MCF 10A (cell line): ENCODE measurements around the gene DMRTB1. TPM values are rescaled to one million over a fixed set of nuclear protein-coding genes. Genes with fewer than 3 reads are reported as not detected.

Experiments
- BruUV-seq: library from RNA; stranded (reverse); fragments of 400-500 nt; replicated peaks from 2 replicates; lab custom pipeline; 2021; lab: Mats Ljungman, UMichigan
- CTCF ChIA-PET: fragments of 300-600 bp; sonication (Branson Sonifier 250); formaldehyde crosslinking; extraction: SDS; loops from one replicate; lab custom pipeline; 2021; ENCODE audit warnings: antibody characterized with exemption, inconsistent platforms; lab: Yijun Ruan, JAX
- POLR2A ChIA-PET: fragments of 300-600, 350-650 bp; sonication (Branson Sonifier 250); formaldehyde crosslinking; extraction: SDS; loops from one replicate; lab custom pipeline; 2020; ENCODE audit warnings: antibody characterized with exemption, inconsistent platforms; lab: Yijun Ruan, JAX
- DNase-seq: peaks from one replicate; pipeline ENCODE4 v3.0.0-alpha.2; 2018; ENCODE audit not compliant: unreplicated experiment
- H3K27ac Mint-ChIP-seq: one replicate; pipeline ENCODE4 v1.8.0; 2022; ENCODE audit warnings: mild to moderate bottlenecking, low read depth, mixed read lengths; ENCODE audit not compliant: unreplicated experiment
- H3K27me3 Mint-ChIP-seq: one replicate; pipeline ENCODE4 v1.8.0; 2022; ENCODE audit warnings: mixed read lengths; ENCODE audit not compliant: insufficient read depth, unreplicated experiment
- H3K36me3 Mint-ChIP-seq: one replicate; pipeline ENCODE4 v1.8.0; 2022; ENCODE audit warnings: mild to moderate bottlenecking, moderate library complexity, mixed read lengths; ENCODE audit not compliant: insufficient read depth, unreplicated experiment
- H3K4me1 Mint-ChIP-seq: one replicate; pipeline ENCODE4 v1.8.0; 2022; ENCODE audit warnings: mixed read lengths; ENCODE audit not compliant: insufficient read depth, unreplicated experiment
- H3K4me3 Mint-ChIP-seq: one replicate; pipeline ENCODE4 v1.8.0; 2022; ENCODE audit warnings: mild to moderate bottlenecking, moderate library complexity, mixed read lengths; ENCODE audit not compliant: unreplicated experiment
- H3K9me3 Mint-ChIP-seq: one replicate; pipeline ENCODE4 v1.8.0; 2022; ENCODE audit warnings: mixed read lengths; ENCODE audit not compliant: unreplicated experiment
- CTCF ChIP-seq: fragments of 200-600 bp; IDR thresholded peaks from one replicate; pipeline ENCODE4 v1.8.0; 2022; ENCODE audit warnings: antibody characterized with exemption, mild to moderate bottlenecking; ENCODE audit not compliant: unreplicated experiment
- intact Hi-C: fragments of 100-400 bp; cut with micrococcal nuclease; formaldehyde crosslinking; loops from 2 replicates; pipeline ENCODE4 v1.14.1; 2022
- total RNA-seq: library from RNA; stranded (reverse); gene quantifications from 2 replicates; pipeline ENCODE4 v1.2.3, GENCODE V29; 2022

Gene DMRTB1
- total RNA-seq, 1 experiment from 2014 or later, result not detected

GRCh38 chr1:53414632-53415031, 44.6 kb upstream of the DMRTB1 start:
- H3K36me3 Mint-ChIP-seq, result peaks cover 7% of the 10 kb centered on the region
- no TSS peak for BruUV-seq
- intact Hi-C loops, result no loop called here
- TF ChIP-seq CTCF, result no peak
- no peaks in the 10 kb centered on the region for H3K9me3 Mint-ChIP-seq
- H3K4me3 Mint-ChIP-seq, result no peak overlapping the region
- POLR2A ChIA-PET, result interaction anchor here (0.5 to 0.7 kb wide), 2 partner anchors 8 to 1048 kb away, joined by 3 read pairs; no protein-coding TSS in a partner anchor
- CTCF ChIA-PET, result interaction anchor here (0.6 kb wide), 1 partner anchor 27 kb away, joined by 3 read pairs; no protein-coding TSS in a partner anchor
- no peak overlapping the region for H3K27ac Mint-ChIP-seq
- peaks cover 23% of the 10 kb centered on the region for H3K4me1 Mint-ChIP-seq
- peaks cover 20% of the 10 kb centered on the region for H3K27me3 Mint-ChIP-seq
- no peak for DNase-seq

GRCh38 chr1:53415432-53415831, 43.8 kb upstream of the DMRTB1 start:
- Mint-ChIP-seq H3K4me1 (peaks cover 23% of the 10 kb centered on the region), H3K36me3 (peaks cover 7% of the 10 kb centered on the region), H3K27ac (no peak overlapping the region), H3K27me3 (peaks cover 22% of the 10 kb centered on the region), H3K9me3 (no peaks in the 10 kb centered on the region), H3K4me3 (no peak overlapping the region)
- intact Hi-C loops, result no loop called here
- no peak for DNase-seq
- no TSS peak for BruUV-seq
- ChIA-PET CTCF (no interaction called here), POLR2A (no interaction called here)
- TF ChIP-seq CTCF, result no peak

GRCh38 chr1:53416269-53416813, 42.9 kb upstream of the DMRTB1 start:
- peaks cover 31% of the 10 kb centered on the region for H3K27me3 Mint-ChIP-seq
- peaks cover 23% of the 10 kb centered on the region for H3K4me1 Mint-ChIP-seq
- intact Hi-C loops, result no loop called here
- no peak overlapping the region for H3K27ac Mint-ChIP-seq
- BruUV-seq, result no TSS peak
- no peak overlapping the region for H3K4me3 Mint-ChIP-seq
- TF ChIP-seq CTCF, result no peak
- ChIA-PET POLR2A (no interaction called here), CTCF (no interaction called here)
- peaks cover 7% of the 10 kb centered on the region for H3K36me3 Mint-ChIP-seq
- DNase-seq, result no peak
- H3K9me3 Mint-ChIP-seq, result peaks cover 4% of the 10 kb centered on the region

- H3K27ac Mint-ChIP-seq, result no peak overlapping the region
- ChIA-PET POLR2A (no interaction called here), CTCF (no interaction called here)
- peaks cover 7% of the 10 kb centered on the region for H3K36me3 Mint-ChIP-seq
- intact Hi-C loops, result no loop called here
- peaks cover 9% of the 10 kb centered on the region for H3K9me3 Mint-ChIP-seq
- H3K4me3 Mint-ChIP-seq, result no peak overlapping the region
- no peak for DNase-seq
- no TSS peak for BruUV-seq
- no peak for TF ChIP-seq CTCF
- peaks cover 18% of the 10 kb centered on the region for H3K4me1 Mint-ChIP-seq
- H3K27me3 Mint-ChIP-seq, result peaks cover 38% of the 10 kb centered on the region
These were observed 42.1 kb upstream of the DMRTB1 start for GRCh38 chr1:53417074-53417511.
